Measurements from ENCODE around the gene PTTG1IP2.

The PTTG1IP2 gene

DNA sequence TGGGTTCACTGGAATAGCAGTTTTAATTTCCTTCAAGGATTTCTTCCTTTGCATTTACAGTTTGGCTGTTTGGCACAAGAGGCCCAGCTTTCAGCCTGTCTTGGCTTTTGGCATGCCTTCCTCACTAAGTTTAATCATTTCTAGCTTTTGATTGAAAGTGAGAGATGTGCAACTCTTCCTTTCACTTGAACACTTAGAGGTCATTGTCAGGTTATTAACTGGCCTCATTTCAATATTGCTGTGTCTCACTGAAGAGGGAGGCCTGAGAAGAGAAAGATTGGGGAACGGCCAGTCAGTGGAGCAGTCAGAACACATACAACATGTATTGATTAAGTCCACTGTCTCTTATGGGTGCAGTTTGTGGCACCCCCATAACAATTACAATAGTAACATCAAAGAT lies 33.9 kb downstream of the PTTG1IP2 start:
- Mint-ChIP-seq H3K36me3 (ENCODE audit: low read depth) (no peaks in the 10 kb centered on the region), H3K27me3 (no peaks in the 10 kb centered on the region), H3K4me1 (ENCODE audit: low read depth) (no peaks in the 10 kb centered on the region), H3K9me3 (no peaks in the 10 kb centered on the region), H3K27ac (no peak overlapping the region), H3K4me3 (no peak overlapping the region)
- no peak for DNase-seq

GRCh38 chr7:90507692-90508091 lies 38.3 kb downstream of the PTTG1IP2 start:
- no peak for DNase-seq
- H3K27ac Mint-ChIP-seq, result no peak overlapping the region
- no peaks in the 10 kb centered on the region for H3K36me3 Mint-ChIP-seq (ENCODE audit: low read depth)
- H3K4me3 Mint-ChIP-seq, result no peak overlapping the region
- H3K9me3 Mint-ChIP-seq, result no peaks in the 10 kb centered on the region
- H3K27me3 Mint-ChIP-seq, result no peaks in the 10 kb centered on the region
- H3K4me1 Mint-ChIP-seq (ENCODE audit: low read depth), result no peaks in the 10 kb centered on the region

GRCh38 chr7:90511776-90512175 lies 42.3 kb downstream of the PTTG1IP2 start:
- no peaks in the 10 kb centered on the region for H3K36me3 Mint-ChIP-seq (ENCODE audit: low read depth)
- DNase-seq, result no peak
- no peaks in the 10 kb centered on the region for H3K27me3 Mint-ChIP-seq
- no peak overlapping the region for H3K27ac Mint-ChIP-seq
- no peaks in the 10 kb centered on the region for H3K4me1 Mint-ChIP-seq (ENCODE audit: low read depth)
- no peaks in the 10 kb centered on the region for H3K9me3 Mint-ChIP-seq
- H3K4me3 Mint-ChIP-seq, result no peak overlapping the region

GRCh38 chr7:90512821-90513254 lies 43.4 kb downstream of the PTTG1IP2 start:
- Mint-ChIP-seq H3K36me3 (ENCODE audit: low read depth) (no peaks in the 10 kb centered on the region), H3K27ac (no peak overlapping the region), H3K4me3 (no peak overlapping the region), H3K4me1 (ENCODE audit: low read depth) (no peaks in the 10 kb centered on the region), H3K27me3 (no peaks in the 10 kb centered on the region), H3K9me3 (no peaks in the 10 kb centered on the region)
- no peak for DNase-seq

DNA sequence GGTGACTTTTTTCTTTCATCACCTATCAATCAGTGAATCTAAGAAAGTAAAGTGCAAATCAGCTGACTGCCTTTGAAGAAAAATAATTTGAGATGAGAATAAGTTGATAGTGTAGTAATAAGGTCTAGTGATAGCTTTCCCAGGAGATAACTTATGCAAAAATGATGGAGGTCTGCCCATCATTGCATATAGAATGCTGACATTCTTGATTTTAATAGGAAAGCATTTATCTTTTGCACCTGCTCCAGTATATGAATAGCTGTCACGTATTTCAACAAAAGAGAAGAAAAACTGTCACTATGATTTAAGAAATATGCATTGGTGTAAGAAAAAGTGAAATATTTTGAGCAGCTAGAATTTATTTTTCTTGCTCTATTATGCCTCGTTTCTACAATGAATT lies 46.8 kb downstream of the PTTG1IP2 start:
- H3K4me1 Mint-ChIP-seq (ENCODE audit: low read depth), result no peaks in the 10 kb centered on the region
- no peaks in the 10 kb centered on the region for H3K36me3 Mint-ChIP-seq (ENCODE audit: low read depth)
- no peaks in the 10 kb centered on the region for H3K9me3 Mint-ChIP-seq
- H3K27me3 Mint-ChIP-seq, result no peaks in the 10 kb centered on the region
- no peak overlapping the region for H3K27ac Mint-ChIP-seq
- H3K4me3 Mint-ChIP-seq, result no peak overlapping the region
- DNase-seq, result no peak

GRCh38 chr7:90518630-90519029 lies 49.2 kb downstream of the PTTG1IP2 start:
- H3K4me3 Mint-ChIP-seq, result no peak overlapping the region
- no peak overlapping the region for H3K27ac Mint-ChIP-seq
- no peaks in the 10 kb centered on the region for H3K27me3 Mint-ChIP-seq
- H3K36me3 Mint-ChIP-seq (ENCODE audit: low read depth), result no peaks in the 10 kb centered on the region
- H3K4me1 Mint-ChIP-seq (ENCODE audit: low read depth), result no peaks in the 10 kb centered on the region
- no peaks in the 10 kb centered on the region for H3K9me3 Mint-ChIP-seq
- DNase-seq, result no peak

- H3K36me3 Mint-ChIP-seq (ENCODE audit: low read depth), result no peaks in the 10 kb centered on the region
- no peaks in the 10 kb centered on the region for H3K4me1 Mint-ChIP-seq (ENCODE audit: low read depth)
- no peak for DNase-seq
- H3K4me3 Mint-ChIP-seq, result no peak overlapping the region
- no peaks in the 10 kb centered on the region for H3K9me3 Mint-ChIP-seq
- no peak overlapping the region for H3K27ac Mint-ChIP-seq
- H3K27me3 Mint-ChIP-seq, result no peaks in the 10 kb centered on the region
Observed at GRCh38 chr7:90520484-90520883, 51.0 kb downstream of the PTTG1IP2 start.

DNA sequence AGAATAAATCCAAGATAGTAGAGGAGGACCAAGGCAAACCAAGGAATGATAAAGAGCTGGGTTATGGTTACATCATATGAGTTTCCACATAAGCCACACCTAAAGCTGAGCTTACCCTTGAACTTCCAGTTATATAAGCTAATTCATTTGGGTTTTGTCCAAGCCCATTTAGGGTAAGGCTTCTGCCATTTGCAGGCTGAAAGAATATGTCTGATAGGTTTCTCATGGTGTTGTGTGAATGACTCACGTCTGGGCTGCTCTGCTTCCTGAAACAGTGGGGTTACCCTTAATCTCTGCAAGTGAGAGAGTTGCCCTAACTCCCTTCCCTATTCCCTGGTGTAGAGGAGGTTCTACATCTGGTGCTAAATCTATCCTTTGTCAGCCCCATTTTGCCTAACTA lies 60.8 kb downstream of the PTTG1IP2 start:
- Mint-ChIP-seq H3K27me3 (peaks cover 17% of the 10 kb centered on the region), H3K9me3 (no peaks in the 10 kb centered on the region), H3K27ac (no peak overlapping the region), H3K4me1 (ENCODE audit: low read depth) (no peaks in the 10 kb centered on the region), H3K36me3 (ENCODE audit: low read depth) (no peaks in the 10 kb centered on the region), H3K4me3 (no peak overlapping the region)
- no peak for DNase-seq

- H3K4me3 Mint-ChIP-seq, result no peak overlapping the region
- no peaks in the 10 kb centered on the region for H3K9me3 Mint-ChIP-seq
- no peaks in the 10 kb centered on the region for H3K36me3 Mint-ChIP-seq (ENCODE audit: low read depth)
- peaks cover 17% of the 10 kb centered on the region for H3K27me3 Mint-ChIP-seq
- DNase-seq, result no peak
- no peak overlapping the region for H3K27ac Mint-ChIP-seq
- H3K4me1 Mint-ChIP-seq (ENCODE audit: low read depth), result no peaks in the 10 kb centered on the region
Observed at GRCh38 chr7:90532231-90532929, 62.9 kb downstream of the PTTG1IP2 start.

- no peak for DNase-seq
- H3K27me3 Mint-ChIP-seq, result peaks cover 2% of the 10 kb centered on the region
- no peak overlapping the region for H3K27ac Mint-ChIP-seq
- H3K9me3 Mint-ChIP-seq, result no peaks in the 10 kb centered on the region
- no peak overlapping the region for H3K4me3 Mint-ChIP-seq
- H3K4me1 Mint-ChIP-seq (ENCODE audit: low read depth), result no peaks in the 10 kb centered on the region
- H3K36me3 Mint-ChIP-seq (ENCODE audit: low read depth), result no peaks in the 10 kb centered on the region
Observed at GRCh38 chr7:90536449-90536848, 67.0 kb downstream of the PTTG1IP2 start.

GRCh38 chr7:90538405-90538804 lies 69.0 kb downstream of the PTTG1IP2 start:
- H3K36me3 Mint-ChIP-seq (ENCODE audit: low read depth), result no peaks in the 10 kb centered on the region
- no peak for DNase-seq
- no peaks in the 10 kb centered on the region for H3K9me3 Mint-ChIP-seq
- H3K4me1 Mint-ChIP-seq (ENCODE audit: low read depth), result no peaks in the 10 kb centered on the region
- H3K27ac Mint-ChIP-seq, result no peak overlapping the region
- no peaks in the 10 kb centered on the region for H3K27me3 Mint-ChIP-seq
- no peak overlapping the region for H3K4me3 Mint-ChIP-seq

- H3K4me3 Mint-ChIP-seq, result no peak overlapping the region
- no peak for DNase-seq
- H3K27me3 Mint-ChIP-seq, result no peaks in the 10 kb centered on the region
- H3K9me3 Mint-ChIP-seq, result no peaks in the 10 kb centered on the region
- H3K4me1 Mint-ChIP-seq (ENCODE audit: low read depth), result no peaks in the 10 kb centered on the region
- no peak overlapping the region for H3K27ac Mint-ChIP-seq
- no peaks in the 10 kb centered on the region for H3K36me3 Mint-ChIP-seq (ENCODE audit: low read depth)
Observed at GRCh38 chr7:90540406-90540805, 71.0 kb downstream of the PTTG1IP2 start.

DNA sequence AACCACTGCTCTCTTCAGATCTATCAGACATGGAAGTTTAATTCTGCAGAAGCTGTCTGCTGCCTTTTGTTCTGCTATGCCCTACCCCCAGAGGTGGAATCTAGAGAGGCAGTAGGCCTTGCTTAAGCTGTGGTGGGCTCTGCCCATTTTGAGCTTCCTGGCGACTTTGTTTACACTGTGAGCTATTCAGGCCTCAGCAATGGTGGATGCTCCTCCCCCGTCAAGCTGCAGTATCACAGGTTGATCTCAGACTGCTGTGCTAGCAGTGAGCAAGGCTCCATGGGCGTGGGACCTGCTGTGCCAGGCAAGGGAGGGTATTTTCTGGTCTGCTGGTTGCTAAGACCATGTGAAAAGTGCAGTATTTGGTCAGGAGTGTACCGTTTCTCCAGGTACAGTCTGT lies 81.6 kb downstream of the PTTG1IP2 start:
- Mint-ChIP-seq H3K9me3 (peaks cover 8% of the 10 kb centered on the region), H3K27ac (no peak overlapping the region), H3K4me3 (no peak overlapping the region), H3K4me1 (ENCODE audit: low read depth) (no peaks in the 10 kb centered on the region), H3K36me3 (ENCODE audit: low read depth) (no peaks in the 10 kb centered on the region), H3K27me3 (peaks cover 22% of the 10 kb centered on the region)
- no peak for DNase-seq

GRCh38 chr7:90552521-90552920 lies 83.1 kb downstream of the PTTG1IP2 start:
- Mint-ChIP-seq H3K9me3 (peaks cover 8% of the 10 kb centered on the region), H3K4me3 (no peak overlapping the region), H3K27ac (no peak overlapping the region), H3K27me3 (peaks cover 22% of the 10 kb centered on the region), H3K36me3 (ENCODE audit: low read depth) (no peaks in the 10 kb centered on the region), H3K4me1 (ENCODE audit: low read depth) (no peaks in the 10 kb centered on the region)
- DNase-seq, result no peak

DNA sequence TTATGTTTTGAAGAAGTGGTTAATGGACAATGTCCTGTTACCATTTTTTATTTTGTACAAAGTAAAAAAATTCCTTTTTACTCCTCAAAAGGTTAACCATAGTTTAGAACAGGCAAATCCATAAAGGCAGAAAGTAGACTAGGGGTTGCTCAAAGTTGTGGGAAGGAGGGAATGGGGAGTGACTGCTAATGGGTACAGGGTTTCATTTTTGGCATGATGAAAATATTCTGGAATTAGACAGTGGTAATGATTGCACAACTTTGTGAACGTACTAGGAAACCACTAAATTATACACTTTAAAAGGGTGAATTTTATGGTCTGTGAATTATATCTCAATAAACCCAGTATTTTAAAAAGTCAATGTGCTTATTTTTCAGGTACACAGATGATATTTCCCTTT lies 91.3 kb downstream of the PTTG1IP2 start:
- Mint-ChIP-seq H3K36me3 (ENCODE audit: low read depth) (no peaks in the 10 kb centered on the region), H3K27me3 (peaks cover 2% of the 10 kb centered on the region), H3K9me3 (peaks cover 3% of the 10 kb centered on the region), H3K27ac (no peak overlapping the region), H3K4me3 (no peak overlapping the region), H3K4me1 (ENCODE audit: low read depth) (no peaks in the 10 kb centered on the region)
- DNase-seq, result no peak

Measured in activated T-cell treated with anti-CD3 and anti-CD28 coated beads, Interleukin-2, amount 50 U/mL, for 24 hours (primary cell).